Activated B cell treated with CpG ODN at 0.5 μM for 24 hours (primary cell): ENCODE results near the gene MTHFR. TPM values are rescaled to one million over a fixed set of nuclear protein-coding genes. Genes with fewer than 3 reads are reported as not detected.

ENCODE experiments used
- ATAC-seq: fragments of 200-7000 bp; cut with Tn5 transposase; one replicate; pipeline ENCODE4 v1.10.0; 2021; ENCODE audit warnings: low read depth, mild to moderate bottlenecking, moderate library complexity
- CTCF ChIA-PET: fragments of 350-600 bp; sonication (Branson Sonifier 250); formaldehyde crosslinking; loops from one replicate; lab custom pipeline; 2021; ENCODE audit warnings: antibody characterized with exemption; lab: Charles Lee
- POLR2A ChIA-PET: fragments of 350-600 bp; sonication (Branson Sonifier 250); formaldehyde crosslinking; loops from one replicate; lab custom pipeline; 2021; ENCODE audit warnings: antibody characterized with exemption; lab: Charles Lee
- DNase-seq: peaks from one replicate; pipeline ENCODE4 v3.0.0; 2022
- H3K27ac Mint-ChIP-seq: one replicate; pipeline ENCODE4 v1.8.0; 2020; ENCODE audit warnings: mixed read lengths
- H3K27me3 Mint-ChIP-seq: one replicate; pipeline ENCODE4 v1.8.0; 2021; ENCODE audit warnings: mixed read lengths
- H3K36me3 Mint-ChIP-seq: one replicate; pipeline ENCODE4 v1.8.0; 2021; ENCODE audit warnings: low read depth, mixed read lengths
- H3K4me1 Mint-ChIP-seq: one replicate; pipeline ENCODE4 v1.8.0; 2021; ENCODE audit warnings: mixed read lengths
- H3K4me3 Mint-ChIP-seq: one replicate; pipeline ENCODE4 v1.8.0; 2020; ENCODE audit warnings: mild to moderate bottlenecking, mixed read lengths
- H3K9me3 Mint-ChIP-seq: one replicate; pipeline ENCODE4 v1.8.0; 2020; ENCODE audit warnings: mixed read lengths
- CTCF ChIP-seq: fragments of 200-600 bp; IDR thresholded peaks from one replicate; pipeline ENCODE4 v1.8.0; 2022; ENCODE audit warnings: antibody characterized with exemption, mild to moderate bottlenecking
- intact Hi-C: fragments of 100-400 bp; cut with micrococcal nuclease; formaldehyde crosslinking; loops from one replicate; pipeline ENCODE4 v1.15.1; 2024
- total RNA-seq: library from RNA; stranded (reverse); gene quantifications from 2 replicates; pipeline ENCODE4 v1.2.3, GENCODE V29; 2022

Gene MTHFR
- total RNA-seq, 1 donor from 2014 or later = 56.9 TPM

GRCh38 chr1:11740258-11741192, 65.2 kb downstream of the MTHFR start:
- H3K4me1 Mint-ChIP-seq = peaks cover 37% of the 10 kb centered on the region

GRCh38 chr1:11738783-11739182, 67.0 kb downstream of the MTHFR start:
- intact Hi-C loops = loop anchor here (5.0 kb wide), 3 partner anchors 169 to 681 kb away; partner anchors contain the start of gene MTOR
- TF ChIP-seq CTCF = no peak
- ChIA-PET CTCF (interaction anchor here (3.3 kb wide), 1 partner anchor 19 kb away, joined by 16 read pairs; no protein-coding TSS in a partner anchor), POLR2A (no interaction called here)
- Mint-ChIP-seq H3K27me3 (no peaks in the 10 kb centered on the region), H3K4me1 (peaks cover 40% of the 10 kb centered on the region), H3K4me3 (no peak overlapping the region), H3K9me3 (no peaks in the 10 kb centered on the region), H3K36me3 (peaks cover 3% of the 10 kb centered on the region), H3K27ac (no peak overlapping the region)
- DNase-seq (no peak), ATAC-seq (no peak)

More at GRCh38 chr1:11740258-11741192, 65.2 kb downstream of the MTHFR start:
- H3K4me3 Mint-ChIP-seq = no peak overlapping the region
- POLR2A ChIA-PET = interaction anchor here (0.7 kb wide), 1 partner anchor 169 kb away, joined by 3 read pairs; no protein-coding TSS in a partner anchor
- H3K27ac Mint-ChIP-seq = no peak overlapping the region
- intact Hi-C loops = no loop called here
- DNase-seq (no peak), ATAC-seq (no peak)
- H3K9me3 Mint-ChIP-seq = no peaks in the 10 kb centered on the region
- peaks cover 3% of the 10 kb centered on the region for H3K36me3 Mint-ChIP-seq
- no peak for TF ChIP-seq CTCF
- no peaks in the 10 kb centered on the region for H3K27me3 Mint-ChIP-seq
- CTCF ChIA-PET = no interaction called here

GRCh38 chr1:11738096-11738495, 67.7 kb downstream of the MTHFR start:
- CTCF ChIA-PET = interaction anchor here (3.3 kb wide), 1 partner anchor 18 kb away, joined by 16 read pairs; no protein-coding TSS in a partner anchor
- POLR2A ChIA-PET = interaction anchor here (0.6 to 3.3 kb wide), 2 partner anchors 19 to 27 kb away, joined by 6 to 21 read pairs; no protein-coding TSS in a partner anchor
- no peak for TF ChIP-seq CTCF

GRCh38 chr1:11736746-11737639, 68.8 kb downstream of the MTHFR start:
- intact Hi-C loops = loop anchor here (1.0 to 5.0 kb wide), 6 partner anchors 18 to 680 kb away; partner anchors contain the start of genes CLCN6, MAD2L2 and MTOR
- ATAC-seq (peak; percentile 26), DNase-seq (no peak)
- H3K27ac Mint-ChIP-seq = no peak overlapping the region
- CTCF ChIA-PET = interaction anchor here (0.7 to 3.3 kb wide), 3 partner anchors 17 to 699 kb away, joined by 3 to 16 read pairs (median 3); no protein-coding TSS in a partner anchor
- POLR2A ChIA-PET = interaction anchor here (0.5 to 3.3 kb wide), 8 partner anchors 14 to 282 kb away, joined by 3 to 21 read pairs (median 6); partner anchors contain the start of genes CLCN6, FBXO6 and MTHFR
- peaks cover 37% of the 10 kb centered on the region for H3K4me1 Mint-ChIP-seq
- H3K4me3 Mint-ChIP-seq = peak overlapping the region; percentile 93
- no peak for TF ChIP-seq CTCF
- no peaks in the 10 kb centered on the region for H3K27me3 Mint-ChIP-seq
- no peaks in the 10 kb centered on the region for H3K9me3 Mint-ChIP-seq
- H3K36me3 Mint-ChIP-seq = peaks cover 3% of the 10 kb centered on the region

More at GRCh38 chr1:11738096-11738495, 67.7 kb downstream of the MTHFR start:
- Mint-ChIP-seq H3K36me3 (peaks cover 3% of the 10 kb centered on the region), H3K9me3 (no peaks in the 10 kb centered on the region), H3K4me3 (no peak overlapping the region), H3K4me1 (peaks cover 40% of the 10 kb centered on the region), H3K27me3 (no peaks in the 10 kb centered on the region), H3K27ac (no peak overlapping the region)
- DNase-seq (no peak), ATAC-seq (no peak)
- intact Hi-C loops = loop anchor here (5.0 kb wide), 3 partner anchors 169 to 681 kb away; partner anchors contain the start of gene MTOR
